BE2C (cell line): ENCODE data around the gene GALNS.

Source experiments
- DNase-seq: peaks from one replicate; pipeline ENCODE4 v3.0.0-alpha.2; 2020
- H3K27me3 ChIP-seq: fragments of 250-450 bp; sonication (Bioruptor Pico); 2 replicates; pipeline ENCODE4 v1.5.1; 2020; ENCODE audit warnings: mild to moderate bottlenecking
- H3K36me3 ChIP-seq: fragments of 250-450 bp; sonication (Bioruptor Pico); 2 replicates; pipeline ENCODE4 v1.5.1; 2020; ENCODE audit warnings: mild to moderate bottlenecking
- H3K4me1 ChIP-seq: fragments of 250-450 bp; sonication (Bioruptor Pico); 2 replicates; pipeline ENCODE4 v1.5.1; 2020
- H3K4me3 ChIP-seq: 2 replicates; pipeline ENCODE4 v1.5.1; 2011; ENCODE audit warnings: low read depth, low read length
- H3K9me3 ChIP-seq: fragments of 250-450 bp; sonication (Bioruptor Pico); 2 replicates; pipeline ENCODE4 v1.5.1; 2020
- TF ChIP-seq, protein P1 (sequence below): IDR thresholded peaks from 2 replicates; pipeline ENCODE4 v1.5.1; 2012; ENCODE audit warnings: mild to moderate bottlenecking, low read depth, low read length

Gene GALNS

DNA sequence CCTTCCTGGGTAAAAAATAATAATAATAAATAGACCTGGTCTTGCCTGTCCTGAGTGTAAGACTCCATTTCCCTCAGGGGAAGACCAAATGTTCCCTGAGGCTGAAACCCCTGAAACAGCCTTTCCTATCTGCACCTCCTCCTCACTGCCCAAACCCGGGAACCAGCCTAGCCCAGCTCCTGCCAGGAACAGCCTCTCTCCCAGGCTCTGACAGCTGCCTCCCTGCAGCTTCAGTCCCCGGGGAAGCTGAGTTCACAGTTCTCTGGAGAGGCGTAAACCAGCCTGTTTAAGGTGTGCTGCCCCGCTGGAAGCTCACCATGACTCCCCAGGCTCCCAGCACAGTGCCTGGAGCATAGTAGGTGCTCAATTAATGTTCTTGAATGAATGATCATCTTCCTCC, 60.5 kb downstream of the GALNS start:
- Histone ChIP-seq H3K9me3 (no peaks in the 10 kb centered on the region), H3K4me3 (no peak overlapping the region), H3K27me3 (no peaks in the 10 kb centered on the region), H3K36me3 (no peaks in the 10 kb centered on the region), H3K4me1 (no peaks in the 10 kb centered on the region)
- TF ChIP-seq, protein P1, sequence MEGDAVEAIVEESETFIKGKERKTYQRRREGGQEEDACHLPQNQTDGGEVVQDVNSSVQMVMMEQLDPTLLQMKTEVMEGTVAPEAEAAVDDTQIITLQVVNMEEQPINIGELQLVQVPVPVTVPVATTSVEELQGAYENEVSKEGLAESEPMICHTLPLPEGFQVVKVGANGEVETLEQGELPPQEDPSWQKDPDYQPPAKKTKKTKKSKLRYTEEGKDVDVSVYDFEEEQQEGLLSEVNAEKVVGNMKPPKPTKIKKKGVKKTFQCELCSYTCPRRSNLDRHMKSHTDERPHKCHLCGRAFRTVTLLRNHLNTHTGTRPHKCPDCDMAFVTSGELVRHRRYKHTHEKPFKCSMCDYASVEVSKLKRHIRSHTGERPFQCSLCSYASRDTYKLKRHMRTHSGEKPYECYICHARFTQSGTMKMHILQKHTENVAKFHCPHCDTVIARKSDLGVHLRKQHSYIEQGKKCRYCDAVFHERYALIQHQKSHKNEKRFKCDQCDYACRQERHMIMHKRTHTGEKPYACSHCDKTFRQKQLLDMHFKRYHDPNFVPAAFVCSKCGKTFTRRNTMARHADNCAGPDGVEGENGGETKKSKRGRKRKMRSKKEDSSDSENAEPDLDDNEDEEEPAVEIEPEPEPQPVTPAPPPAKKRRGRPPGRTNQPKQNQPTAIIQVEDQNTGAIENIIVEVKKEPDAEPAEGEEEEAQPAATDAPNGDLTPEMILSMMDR: no peak
- DNase-seq: no peak

- no peaks in the 10 kb centered on the region for H3K9me3 ChIP-seq
- DNase-seq: no peak
- no peak overlapping the region for H3K4me3 ChIP-seq
- H3K27me3 ChIP-seq: peaks cover 9% of the 10 kb centered on the region; the same call in 1 of the 2 replicates
- TF ChIP-seq, protein P1: no peak
- no peaks in the 10 kb centered on the region for H3K4me1 ChIP-seq
- no peaks in the 10 kb centered on the region for H3K36me3 ChIP-seq
These were observed 63.3 kb downstream of the GALNS start for GRCh38 chr16:88793251-88793954.

- Histone ChIP-seq H3K36me3 (no peaks in the 10 kb centered on the region), H3K4me3 (no peak overlapping the region), H3K9me3 (no peaks in the 10 kb centered on the region), H3K27me3 (peaks cover 12% of the 10 kb centered on the region), H3K4me1 (no peaks in the 10 kb centered on the region)
- TF ChIP-seq, protein P1: no peak
- no peak for DNase-seq
These were observed 64.0 kb downstream of the GALNS start for GRCh38 chr16:88792668-88793250.

DNA sequence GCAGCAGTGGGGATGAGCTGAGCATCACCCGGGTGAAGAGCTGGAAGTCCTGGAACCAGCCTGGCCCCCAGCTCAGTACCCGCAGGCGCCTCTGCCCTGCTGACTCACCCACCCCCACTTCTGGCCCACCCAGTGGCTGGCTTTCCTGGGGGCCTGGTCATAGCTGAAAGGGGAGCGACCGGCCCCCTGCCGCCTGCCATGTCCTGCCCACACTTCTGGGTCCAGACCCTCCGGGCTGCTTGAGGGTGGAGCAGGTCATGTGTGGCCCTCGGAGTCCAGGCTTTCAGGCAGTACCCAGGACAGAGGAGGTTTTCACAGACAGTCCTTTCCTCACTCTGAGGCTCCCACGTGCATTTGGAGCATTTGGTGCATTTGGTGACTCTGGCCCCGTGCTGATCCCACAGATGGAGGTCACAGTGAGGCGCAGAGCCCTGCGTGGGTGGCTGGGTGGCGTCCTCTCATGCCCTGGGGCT, 64.6 kb downstream of the GALNS start:
- H3K27me3 ChIP-seq: peaks cover 16% of the 10 kb centered on the region
- H3K9me3 ChIP-seq: no peaks in the 10 kb centered on the region
- no peak for DNase-seq
- H3K4me3 ChIP-seq: no peak overlapping the region
- H3K36me3 ChIP-seq: no peaks in the 10 kb centered on the region
- TF ChIP-seq, protein P1: no peak
- H3K4me1 ChIP-seq: no peaks in the 10 kb centered on the region

- Histone ChIP-seq H3K9me3 (no peaks in the 10 kb centered on the region), H3K27me3 (peaks cover 19% of the 10 kb centered on the region), H3K4me1 (no peaks in the 10 kb centered on the region), H3K4me3 (no peak overlapping the region), H3K36me3 (no peaks in the 10 kb centered on the region)
- TF ChIP-seq, protein P1: no peak
- DNase-seq: no peak
These were observed 66.2 kb downstream of the GALNS start for GRCh38 chr16:88790312-88791211.
